Erythroblast (primary cell): Measurements from ENCODE around the gene GADD45A.

ENCODE experiments used
- GATA1 ChIP-seq: IDR thresholded peaks from 2 replicates; pipeline ENCODE4 v1.6.1; 2011; ENCODE audit warnings: low read depth, mild to moderate bottlenecking, control low read depth, low read length, moderate library complexity
- POLR2A ChIP-seq: IDR thresholded peaks from 2 replicates; pipeline ENCODE4 v1.6.1; 2011; ENCODE audit warnings: mild to moderate bottlenecking, low read length

DNA sequence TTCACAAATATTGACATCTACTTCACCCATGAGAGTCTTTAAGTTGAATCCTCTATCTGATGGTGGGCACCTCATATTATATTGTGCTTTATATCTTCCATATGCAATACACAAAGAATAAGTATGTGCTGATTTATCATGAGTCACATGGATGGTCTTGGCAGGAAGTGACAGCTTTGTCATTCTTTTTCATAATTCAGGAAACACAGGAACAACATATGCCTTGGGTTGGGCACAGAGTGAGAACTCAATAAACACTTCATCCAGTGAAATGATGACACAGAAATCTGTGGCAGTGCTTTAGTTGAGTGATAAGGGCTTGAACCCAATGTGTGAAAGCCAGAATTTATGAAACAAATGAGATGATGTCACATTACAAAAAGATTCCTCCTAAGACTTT is 41.2 kb downstream of the GADD45A start:
- no peak for TF ChIP-seq POLR2A
- no peak for TF ChIP-seq GATA1
